IMR-90 (cell line): ENCODE measurements around the gene NAA60. TPM values are rescaled to one million over a fixed set of nuclear protein-coding genes. Genes with fewer than 3 reads are reported as not detected.

ENCODE experiments used
- ATAC-seq: fragments of 200-7000 bp; cut with Tn5 transposase; 2 replicates; pipeline ENCODE4 v1.9.1; 2020; ENCODE audit warnings: low read depth, mild to moderate bottlenecking, moderate library complexity
- BruUV-seq: library from RNA; stranded (reverse); fragments of 400-500 nt; replicated peaks from 2 replicates; lab custom pipeline; 2021; lab: Mats Ljungman, UMichigan
- CTCF ChIA-PET: fragments of 300-600 bp; formaldehyde crosslinking; extraction: SDS; loops from one replicate; lab custom pipeline; 2021; ENCODE audit warnings: antibody characterized with exemption; lab: Yijun Ruan, JAX
- POLR2A ChIA-PET: fragments of 300-600 bp; sonication (Branson Sonifier 250); formaldehyde crosslinking; loops from one replicate; lab custom pipeline; 2022; ENCODE audit warnings: antibody characterized with exemption; ENCODE audit not compliant: unreplicated experiment; lab: Charles Lee
- DNase-seq: peaks from one replicate; pipeline ENCODE4 v3.0.0; 2013
- H2AFZ ChIP-seq: replicated peaks from 2 replicates; pipeline ENCODE3; 2013; ENCODE audit warnings: low read length, mild to moderate bottlenecking; ENCODE audit not compliant: poor library complexity
- H2AK5ac ChIP-seq: 2 replicates; pipeline ENCODE4 v1.6.1; 2013; ENCODE audit warnings: low read depth, low read length, inconsistent platforms
- H2AK9ac ChIP-seq: replicated peaks from 2 replicates; pipeline ENCODE3; 2013; ENCODE audit warnings: mild to moderate bottlenecking, low read depth, low read length, moderate library complexity; ENCODE audit not compliant: poor library complexity
- H2BK120ac ChIP-seq: 2 replicates; pipeline ENCODE4 v1.6.1; 2013; ENCODE audit warnings: low read depth, low read length, inconsistent platforms
- H2BK15ac ChIP-seq: 3 replicates; pipeline ENCODE4 v1.6.1; 2013; ENCODE audit warnings: low read depth, low read length, inconsistent platforms
- H2BK20ac ChIP-seq: 2 replicates; pipeline ENCODE4 v1.6.1; 2013; ENCODE audit warnings: low read depth, mild to moderate bottlenecking, inconsistent platforms, low read length, moderate library complexity
- H2BK5ac ChIP-seq: 2 replicates; pipeline ENCODE4 v1.6.1; 2013; ENCODE audit warnings: mild to moderate bottlenecking, low read depth, low read length, inconsistent platforms; ENCODE audit not compliant: poor library complexity, severe bottlenecking
- H3K14ac ChIP-seq: replicated peaks from 2 replicates; pipeline ENCODE4 v1.6.1; 2013; ENCODE audit warnings: low read depth, low read length, inconsistent platforms
- H3K18ac ChIP-seq: 2 replicates; pipeline ENCODE4 v1.6.1; 2013; ENCODE audit warnings: low read depth, low read length, control low read depth
- H3K23ac ChIP-seq: 2 replicates; pipeline ENCODE4 v1.6.1; 2013; ENCODE audit warnings: low read depth, low read length, inconsistent platforms
- H3K27ac ChIP-seq: 2 replicates; pipeline ENCODE4 v1.5.1; 2013; ENCODE audit warnings: mild to moderate bottlenecking, control low read depth, low read length; ENCODE audit not compliant: insufficient read depth
- H3K27me3 ChIP-seq: 2 replicates; pipeline ENCODE4 v1.6.1; 2013; ENCODE audit warnings: low read length; ENCODE audit not compliant: control insufficient read depth, insufficient read depth
- H3K36me3 ChIP-seq: 2 replicates; pipeline ENCODE4 v1.6.1; 2013; ENCODE audit warnings: low read length, mixed read lengths; ENCODE audit not compliant: control insufficient read depth, insufficient read depth
- H3K4ac ChIP-seq: 2 replicates; pipeline ENCODE4 v1.6.1; 2013; ENCODE audit warnings: low read depth, low read length, inconsistent platforms
- H3K4me1 ChIP-seq: 2 replicates; pipeline ENCODE4 v1.6.1; 2013; ENCODE audit warnings: low read length, mixed read lengths; ENCODE audit not compliant: control insufficient read depth, insufficient read depth
- H3K4me2 ChIP-seq: 2 replicates; pipeline ENCODE4 v1.6.1; 2013; ENCODE audit warnings: low read depth, mild to moderate bottlenecking, control low read depth, low read length, moderate library complexity
- H3K4me3 ChIP-seq: 2 replicates; pipeline ENCODE4 v1.5.1; 2013; ENCODE audit warnings: low read depth, mild to moderate bottlenecking, control low read depth, low read length, moderate library complexity; ENCODE audit not compliant: insufficient read depth
- H3K56ac ChIP-seq: 2 replicates; pipeline ENCODE4 v1.6.1; 2013; ENCODE audit warnings: low read length, inconsistent platforms; ENCODE audit not compliant: insufficient read depth; ENCODE audit errors: extremely low read depth
- H3K79me1 ChIP-seq, 2 experiments: 2 replicates each; pipeline ENCODE4 v1.6.1; 2013; ENCODE audit warnings: low read length in 2 of 2, inconsistent platforms in 1 of 2, low read depth in 1 of 2
- H3K9ac ChIP-seq: 2 replicates; pipeline ENCODE4 v1.6.1; 2013; ENCODE audit warnings: low read depth, low read length, control low read depth
- H3K9me1 ChIP-seq: 2 replicates; pipeline ENCODE4 v1.6.1; 2013; ENCODE audit warnings: low read length, inconsistent platforms; ENCODE audit not compliant: insufficient read depth
- H3K9me3 ChIP-seq: 2 replicates; pipeline ENCODE4 v1.6.1; 2013; ENCODE audit warnings: low read length; ENCODE audit not compliant: control insufficient read depth, insufficient read depth
- H4K20me1 ChIP-seq: 2 replicates; pipeline ENCODE4 v1.6.1; 2013; ENCODE audit warnings: low read length, inconsistent platforms; ENCODE audit not compliant: insufficient read depth
- H4K5ac ChIP-seq: 2 replicates; pipeline ENCODE4 v1.6.1; 2013; ENCODE audit warnings: mild to moderate bottlenecking, low read depth, low read length, control low read depth
- H4K8ac ChIP-seq, 2 experiments: 2 replicates each; pipeline ENCODE4 v1.6.1; 2013; ENCODE audit warnings: low read depth in 2 of 2, low read length in 2 of 2, control low read depth in 1 of 2, inconsistent platforms in 1 of 2
- H4K91ac ChIP-seq: 2 replicates; pipeline ENCODE4 v1.6.1; 2013; ENCODE audit warnings: low read depth, low read length, inconsistent platforms; ENCODE audit not compliant: insufficient read depth
- BHLHE40 ChIP-seq: fragments of 150-350 bp; IDR thresholded peaks from 2 replicates; pipeline ENCODE4 v1.6.1; 2016; ENCODE audit warnings: mild to moderate bottlenecking, low read depth, low read length
- CTCF ChIP-seq: conservative IDR thresholded peaks from 2 replicates; pipeline ENCODE4 v1.5.1; 2012; ENCODE audit warnings: mild to moderate bottlenecking, low read depth, low read length, improper control_type of control experiment
- MAFK ChIP-seq: IDR thresholded peaks from 2 replicates; pipeline ENCODE4 v1.6.1; 2012; ENCODE audit warnings: low read depth, low read length, improper control_type of control experiment
- MAZ ChIP-seq: IDR thresholded peaks from 2 replicates; pipeline ENCODE4 v1.6.1; 2012; ENCODE audit warnings: low read depth, mild to moderate bottlenecking, low read length, improper control_type of control experiment, moderate library complexity, borderline replicate concordance
- WGBS, 2 experiments: methylation state at CpG; one replicate each; pipeline versions ENCODE4 v1.1.5 to v1.1.7; 2013; ENCODE audit warnings: missing lambda C conversion rate in 2 of 2; ENCODE audit not compliant: insufficient read length in 1 of 2; ENCODE audit errors: extremely low coverage in 2 of 2; 5-methylcytosine and 5-hydroxymethylcytosine counted together
- dilution Hi-C: fragments of 300-500 bp; cut with HindIII; formaldehyde crosslinking; loops from one replicate; pipeline ENCODE4 v1.14.3; 2018; ENCODE audit warnings: low sequenced_read_pairs; ENCODE audit not compliant: unreplicated experiment
- in situ Hi-C: fragments of 300-500 bp; cut with MboI; formaldehyde crosslinking; loops from 3 replicates; pipeline ENCODE4 v1.14.3; 2019; ENCODE audit warnings: low sequenced_read_pairs, inconsistent platforms, mixed read lengths
- intact Hi-C: fragments of 100-400 bp; cut with micrococcal nuclease; formaldehyde crosslinking; loops from 2 replicates; pipeline ENCODE4 v1.10.0; 2022
- polyA plus RNA-seq, 3 experiments: library from polyadenylated mRNA; depleted of rRNA; stranded (reverse); fragments of >200 nt; gene quantifications; 2 replicates each; pipeline ENCODE4 v1.2.3, GENCODE V29; 2012; ENCODE audit warnings: low replicate concordance in 1 of 3
- total RNA-seq: library from RNA; depleted of rRNA; stranded (reverse); fragments of >200 nt; gene quantifications from 2 replicates; pipeline ENCODE4 v1.2.3, GENCODE V29; 2012

NAA60 gene
- total and polyA plus RNA-seq, 2 of the 4 experiments (the other 2 are of a cell fraction): 7.5 to 18.0 TPM

GRCh38 chr16:3458278-3458851 lies 14.9 kb downstream of the NAA60 start:
- H3K9me1 ChIP-seq: peaks cover 26% of the 10 kb centered on the region
- ChIA-PET CTCF (no interaction called here), POLR2A (no interaction called here)
- WGBS, 2 experiments: 1% methylated on average over 34 of the region's 47 CpGs; no CpG with 5 or more reads in 1 of the 2 experiments
- no peaks in the 10 kb centered on the region for H3K27me3 ChIP-seq
- H3K4me2 ChIP-seq: peak overlapping the region; percentile 96
- peak overlapping the region; percentile 86 for H3K4me3 ChIP-seq
- intact Hi-C loops: loop anchor here (2.0 kb wide), 2 partner anchors 42 to 58 kb away; partner anchors contain the start of genes CLUAP1, ZNF174 and ZSCAN32
- no peak for TF ChIP-seq MAZ
- TF ChIP-seq MAFK: peak; percentile 82
- TF ChIP-seq BHLHE40: no peak
- no peak for TF ChIP-seq CTCF
- no TSS peak for BruUV-seq
- H3K79me1 ChIP-seq: peaks cover 10 to 60% of the 10 kb centered on the region in 2 experiments; a peak in 3 of 4 replicates
- peak overlapping the region; percentile 100 for H2AK9ac ChIP-seq
- peak overlapping the region; percentile 64 for H4K91ac ChIP-seq
- peak overlapping the region; percentile 90 for H3K9ac ChIP-seq
- H3K4me1 ChIP-seq: peaks cover 9% of the 10 kb centered on the region
- ATAC-seq: peak; percentile 37
- H3K27ac ChIP-seq: peak overlapping the region; percentile 92
- peak overlapping the region; percentile 90 for H3K4ac ChIP-seq
- H4K20me1 ChIP-seq: peaks cover 49% of the 10 kb centered on the region
- H3K56ac ChIP-seq: peak overlapping the region; percentile 79
- H2BK5ac ChIP-seq: peak overlapping the region; percentile 89
- H2BK120ac ChIP-seq: peak overlapping the region; percentile 4; the same call in 1 of the 2 replicates
- H2BK15ac ChIP-seq: no peak overlapping the region
- peak overlapping the region; percentile 93 for H3K23ac ChIP-seq
- peak overlapping the region; percentile 94 for H2AFZ ChIP-seq
- peak overlapping the region; percentile 69; the same call in 1 of the 2 replicates for H3K18ac ChIP-seq
- in situ Hi-C loops: no loop called here
- H4K5ac ChIP-seq: peak overlapping the region; percentile 69
- peak; percentile 49 for DNase-seq
- no peak overlapping the region for H2BK20ac ChIP-seq
- H3K9me3 ChIP-seq: no peaks in the 10 kb centered on the region
- dilution Hi-C loops: no loop called here
- H4K8ac ChIP-seq: peak overlapping the region; percentile 55 to 65
- peak overlapping the region; percentile 96 for H3K14ac ChIP-seq
- peak overlapping the region; percentile 88 for H2AK5ac ChIP-seq
- H3K36me3 ChIP-seq: no peaks in the 10 kb centered on the region
